Measurements from ENCODE around the gene RABGEF1. TPM values are rescaled to one million over a fixed set of nuclear protein-coding genes. Genes with fewer than 3 reads are reported as not detected.
"Not testable (repeated sequence)": the region's sequence is repeated elsewhere in the genome, so short reads cannot be mapped to it uniquely, and the experiment has no call there.

Gene RABGEF1
- total and polyA plus RNA-seq, 2 donors (not counting 1 experiment from before 2014, with no cell fraction given) = 41.6 to 47.9 TPM

DNA sequence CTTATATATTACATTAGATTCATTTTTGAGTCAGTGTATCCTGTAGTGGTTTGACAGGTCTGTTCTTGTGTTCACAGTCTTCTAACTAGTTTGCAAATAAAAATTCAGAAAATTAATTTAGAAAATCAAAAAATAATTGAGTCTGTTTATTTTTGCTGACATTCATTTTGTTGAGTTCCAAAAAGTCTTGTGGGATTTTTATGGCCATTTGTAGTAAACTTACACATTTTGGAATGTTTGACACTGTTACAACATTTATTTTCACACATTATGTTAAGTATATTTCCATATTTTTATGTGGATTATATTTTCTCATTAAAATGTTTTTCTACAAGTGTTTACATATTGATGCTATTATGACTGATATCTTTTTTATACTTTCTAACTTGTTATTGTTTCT lies 16.4 kb downstream of the RABGEF1 start:
- no peak for DNase-seq (ENCODE audit: low read depth in 2 of 2)
- Histone ChIP-seq H4K20me1 (ENCODE audit: control insufficient read depth, extremely low read depth, insufficient read depth, low read length) (no peaks in the 10 kb centered on the region), H3K4me2 (ENCODE audit: extremely low read depth, insufficient read depth, low read length) (no peak overlapping the region), H3K4me3 (replicated peaks in 1 of 4; ENCODE audit: control extremely low read depth in 1 of 4, insufficient read depth in 1 of 4, low read depth in 3 of 4, low read length in 4 of 4) (no peak overlapping the region), H3K9ac (ENCODE audit: insufficient read depth, low read length) (no peak overlapping the region), H3K36me3 (ENCODE audit: control insufficient read depth, insufficient read depth, low read length) (no peaks in the 10 kb centered on the region), H3K27me3 (ENCODE audit: control insufficient read depth, insufficient read depth, low read length) (no peaks in the 10 kb centered on the region), H3K27ac (ENCODE audit: insufficient read depth, low read length) (no peak overlapping the region), H3K9me3 (ENCODE audit: control insufficient read depth, insufficient read depth, low read depth, low read length) (no peaks in the 10 kb centered on the region), H2AFZ (ENCODE audit: low read length) (no peak overlapping the region), H3K79me2 (ENCODE audit: control insufficient read depth, insufficient read depth, low read length) (peaks cover 72% of the 10 kb centered on the region), H3K4me1 (ENCODE audit: control insufficient read depth, extremely low read depth, insufficient read depth, low read length) (no peaks in the 10 kb centered on the region)
- TF ChIP-seq EZH2 (IDR thresholded peaks at IDR 0.05; ENCODE audit: low read length, missing control alignments) = no peak
- TF ChIP-seq CTCF (conservative IDR thresholded peaks at IDR 0.05 in 1 of 2, IDR thresholded peaks at IDR 0.05 in 1 of 2; ENCODE audit: low read depth in 1 of 2, low read length in 2 of 2) = no peak

DNA sequence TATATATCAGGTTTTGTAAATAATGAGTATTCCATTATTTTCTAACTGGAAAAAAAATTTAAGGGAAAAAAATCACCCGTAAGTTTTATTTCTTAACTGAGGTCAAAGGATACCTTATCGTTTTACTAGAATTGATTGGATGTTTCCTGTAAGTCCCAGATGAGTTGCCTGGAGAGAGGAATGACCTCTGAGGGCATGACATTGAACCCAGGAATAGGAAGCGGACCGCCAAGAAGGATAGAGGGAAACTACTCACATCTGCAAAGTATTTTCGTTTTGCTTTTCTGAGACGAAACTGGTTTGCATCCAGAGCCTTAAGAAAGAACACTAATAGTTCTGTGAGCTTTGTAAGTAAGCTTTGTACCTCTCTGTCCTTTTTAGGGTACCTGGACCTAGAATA lies 17.4 kb downstream of the RABGEF1 start:
- no peaks in the 10 kb centered on the region for H3K4me1 ChIP-seq (ENCODE audit: control insufficient read depth, extremely low read depth, insufficient read depth, low read length)
- no peaks in the 10 kb centered on the region for H3K9me3 ChIP-seq (ENCODE audit: control insufficient read depth, insufficient read depth, low read depth, low read length)
- no peaks in the 10 kb centered on the region for H3K27me3 ChIP-seq (ENCODE audit: control insufficient read depth, insufficient read depth, low read length)
- no peak for TF ChIP-seq CTCF (conservative IDR thresholded peaks at IDR 0.05 in 1 of 2, IDR thresholded peaks at IDR 0.05 in 1 of 2; ENCODE audit: low read depth in 1 of 2, low read length in 2 of 2)
- no peak for TF ChIP-seq EZH2 (IDR thresholded peaks at IDR 0.05; ENCODE audit: low read length, missing control alignments)
- no peak for DNase-seq (ENCODE audit: low read depth in 2 of 2)
- no peak overlapping the region for H3K4me3 ChIP-seq (replicated peaks in 1 of 4; ENCODE audit: control extremely low read depth in 1 of 4, insufficient read depth in 1 of 4, low read depth in 3 of 4, low read length in 4 of 4)
- H4K20me1 ChIP-seq (ENCODE audit: control insufficient read depth, extremely low read depth, insufficient read depth, low read length) = no peaks in the 10 kb centered on the region
- no peak overlapping the region for H3K27ac ChIP-seq (ENCODE audit: insufficient read depth, low read length)
- H3K4me2 ChIP-seq (ENCODE audit: extremely low read depth, insufficient read depth, low read length) = no peak overlapping the region
- H3K79me2 ChIP-seq (ENCODE audit: control insufficient read depth, insufficient read depth, low read length) = peaks cover 73% of the 10 kb centered on the region
- no peaks in the 10 kb centered on the region for H3K36me3 ChIP-seq (ENCODE audit: control insufficient read depth, insufficient read depth, low read length)
- H2AFZ ChIP-seq (ENCODE audit: low read length) = no peak overlapping the region
- no peak overlapping the region for H3K9ac ChIP-seq (ENCODE audit: insufficient read depth, low read length)

- peaks cover 65% of the 10 kb centered on the region for H3K79me2 ChIP-seq (ENCODE audit: control insufficient read depth, insufficient read depth, low read length)
- no peak overlapping the region for H3K9ac ChIP-seq (ENCODE audit: insufficient read depth, low read length)
- TF ChIP-seq EZH2 (IDR thresholded peaks at IDR 0.05; ENCODE audit: low read length, missing control alignments) = no peak
- no peak for TF ChIP-seq CTCF (conservative IDR thresholded peaks at IDR 0.05 in 1 of 2, IDR thresholded peaks at IDR 0.05 in 1 of 2; ENCODE audit: low read depth in 1 of 2, low read length in 2 of 2)
- H2AFZ ChIP-seq (ENCODE audit: low read length) = no peak overlapping the region
- no peak overlapping the region for H3K4me2 ChIP-seq (ENCODE audit: extremely low read depth, insufficient read depth, low read length)
- H3K9me3 ChIP-seq (ENCODE audit: control insufficient read depth, insufficient read depth, low read depth, low read length) = no peaks in the 10 kb centered on the region
- DNase-seq (ENCODE audit: low read depth in 2 of 2) = no peak
- no peaks in the 10 kb centered on the region for H4K20me1 ChIP-seq (ENCODE audit: control insufficient read depth, extremely low read depth, insufficient read depth, low read length)
- H3K27ac ChIP-seq (ENCODE audit: insufficient read depth, low read length) = no peak overlapping the region
- H3K27me3 ChIP-seq (ENCODE audit: control insufficient read depth, insufficient read depth, low read length) = no peaks in the 10 kb centered on the region
- H3K4me3 ChIP-seq (replicated peaks in 1 of 4; ENCODE audit: control extremely low read depth in 1 of 4, insufficient read depth in 1 of 4, low read depth in 3 of 4, low read length in 4 of 4) = no peak overlapping the region
- no peaks in the 10 kb centered on the region for H3K36me3 ChIP-seq (ENCODE audit: control insufficient read depth, insufficient read depth, low read length)
- H3K4me1 ChIP-seq (ENCODE audit: control insufficient read depth, extremely low read depth, insufficient read depth, low read length) = no peaks in the 10 kb centered on the region
These were observed 18.6 kb downstream of the RABGEF1 start for GRCh38 chr7:66758950-66759628.

- H3K27me3 ChIP-seq (ENCODE audit: control insufficient read depth, insufficient read depth, low read length); H3K4me1 ChIP-seq (ENCODE audit: control insufficient read depth, extremely low read depth, insufficient read depth, low read length); H2AFZ ChIP-seq (ENCODE audit: low read length); DNase-seq (ENCODE audit: low read depth in 2 of 2); H3K4me3 ChIP-seq (replicated peaks in 1 of 4; ENCODE audit: control extremely low read depth in 1 of 4, insufficient read depth in 1 of 4, low read depth in 3 of 4, low read length in 4 of 4); H3K9me3 ChIP-seq (ENCODE audit: control insufficient read depth, insufficient read depth, low read depth, low read length); H4K20me1 ChIP-seq (ENCODE audit: control insufficient read depth, extremely low read depth, insufficient read depth, low read length); H3K4me2 ChIP-seq (ENCODE audit: extremely low read depth, insufficient read depth, low read length); H3K27ac ChIP-seq (ENCODE audit: insufficient read depth, low read length); H3K36me3 ChIP-seq (ENCODE audit: control insufficient read depth, insufficient read depth, low read length); H3K9ac ChIP-seq (ENCODE audit: insufficient read depth, low read length): not testable (repeated sequence)
- peaks cover 61% of the 10 kb centered on the region for H3K79me2 ChIP-seq (ENCODE audit: control insufficient read depth, insufficient read depth, low read length)
These were observed 22.6 kb downstream of the RABGEF1 start for GRCh38 chr7:66763183-66763582.
